Globus pallidus (tissue), 1 donor: Measurements from ENCODE around the gene F2.

Experiments
- DNase-seq: peaks from one replicate; pipeline ENCODE4 v3.0.0-alpha.2; 2015; ENCODE audit warnings: low spot score

Gene F2

DNA sequence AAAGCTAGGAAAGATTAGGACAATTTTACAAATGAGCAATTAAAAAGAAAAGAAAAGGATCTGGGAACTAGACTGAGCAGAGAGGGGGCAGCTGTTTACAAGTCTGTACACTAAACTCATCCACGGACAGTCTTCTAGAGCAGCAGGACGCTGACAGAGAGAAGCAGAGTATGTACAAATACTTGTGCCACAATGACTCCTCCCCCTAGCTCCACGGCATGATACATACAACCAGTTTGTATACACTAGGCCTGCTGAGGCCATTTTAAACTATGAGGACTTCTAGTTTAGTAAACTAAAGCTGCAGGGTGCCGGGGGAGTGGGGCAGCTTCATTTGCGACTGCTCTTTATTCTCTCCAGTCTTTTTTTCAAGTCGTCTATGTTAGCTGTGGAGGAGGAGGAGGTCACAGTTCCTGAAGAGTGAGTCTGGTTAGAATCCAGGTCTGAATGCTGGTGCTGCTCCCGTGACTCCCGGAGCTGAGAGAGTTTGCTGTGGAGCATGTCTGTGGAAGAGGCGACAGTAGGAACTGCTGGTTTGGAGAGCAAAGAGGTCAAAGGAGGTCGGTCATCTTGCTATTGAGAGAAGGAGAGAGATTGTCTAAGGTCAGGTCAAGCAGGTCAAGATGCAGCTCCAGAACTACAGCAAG, 24.8 kb downstream of the F2 start:
- no peak for DNase-seq

DNA sequence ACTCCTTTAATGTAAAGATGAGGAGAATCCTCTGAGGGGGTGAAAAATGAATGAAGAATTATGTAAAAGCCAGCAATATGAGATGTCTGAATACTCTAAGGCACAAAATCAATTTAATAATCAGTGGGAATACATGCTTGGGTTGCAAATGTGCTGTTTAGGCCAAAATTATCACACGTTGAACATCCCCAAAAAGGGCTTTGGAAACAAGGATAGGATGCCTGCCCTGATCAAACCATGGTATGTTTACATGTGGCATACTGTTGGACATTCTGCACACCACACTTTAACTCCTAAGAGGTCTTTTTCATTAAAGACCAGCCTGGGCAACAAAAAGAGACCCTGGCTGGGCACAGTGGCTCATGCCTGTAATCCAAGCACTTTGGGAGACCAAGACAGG, 26.3 kb downstream of the F2 start:
- DNase-seq, result no peak

DNA sequence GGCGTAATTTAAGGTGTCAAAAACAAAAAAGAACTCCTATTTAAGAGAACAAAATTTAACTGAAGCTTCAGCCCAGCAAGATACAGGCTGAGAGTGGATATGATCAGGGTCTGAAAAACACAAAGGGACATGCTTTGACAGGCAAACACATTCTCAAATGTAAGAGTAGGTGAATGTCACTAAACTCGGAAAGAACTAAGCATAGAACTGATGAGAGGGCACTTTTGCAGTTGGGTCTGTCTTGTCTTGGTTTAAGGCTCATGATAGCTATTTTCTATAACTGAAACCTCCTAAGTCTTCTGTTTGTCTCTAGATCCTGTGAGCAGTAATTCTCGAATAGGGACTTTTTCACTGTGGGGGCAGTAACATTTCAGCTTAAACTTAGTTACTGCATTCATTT, 27.0 kb downstream of the F2 start:
- no peak for DNase-seq

DNA sequence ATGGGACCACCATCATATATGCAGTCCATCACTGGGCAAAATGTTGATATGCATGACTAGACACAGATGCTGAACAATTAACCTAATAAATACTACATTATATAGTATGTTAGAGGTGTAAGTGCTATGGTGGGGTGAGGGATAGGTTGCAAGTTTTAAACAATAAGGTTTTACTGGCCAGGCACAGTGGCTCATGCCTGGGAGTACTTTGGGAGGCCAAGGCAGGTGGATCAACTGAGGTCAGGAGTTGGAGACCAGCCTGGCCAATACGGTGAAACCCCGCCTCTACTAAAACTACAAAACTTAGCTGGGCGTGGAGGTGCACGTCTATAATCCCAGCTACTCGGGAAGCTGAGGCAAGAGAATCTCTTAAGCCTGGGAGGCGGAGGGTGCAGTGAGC, 28.1 kb downstream of the F2 start:
- DNase-seq, result no peak

DNA sequence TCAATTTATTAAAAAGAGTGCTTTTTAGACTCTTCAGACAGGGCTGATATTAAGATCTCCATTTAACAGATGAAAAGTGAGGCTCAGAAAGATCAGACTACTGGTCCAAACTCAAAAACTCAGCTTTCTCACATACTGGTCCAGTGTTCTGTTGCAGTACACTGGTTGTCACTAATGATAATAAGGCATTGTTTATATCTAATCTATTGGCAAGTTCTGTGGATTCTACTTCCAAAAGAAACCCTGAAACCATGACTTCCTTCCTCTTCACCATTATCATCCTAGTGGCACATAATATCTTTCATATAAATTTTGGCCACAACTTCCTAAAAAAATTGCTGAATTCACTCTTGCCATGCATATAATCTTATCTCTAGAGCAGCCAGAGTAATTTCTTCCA, 36.9 kb downstream of the F2 start:
- DNase-seq, result peak; percentile 59

DNA sequence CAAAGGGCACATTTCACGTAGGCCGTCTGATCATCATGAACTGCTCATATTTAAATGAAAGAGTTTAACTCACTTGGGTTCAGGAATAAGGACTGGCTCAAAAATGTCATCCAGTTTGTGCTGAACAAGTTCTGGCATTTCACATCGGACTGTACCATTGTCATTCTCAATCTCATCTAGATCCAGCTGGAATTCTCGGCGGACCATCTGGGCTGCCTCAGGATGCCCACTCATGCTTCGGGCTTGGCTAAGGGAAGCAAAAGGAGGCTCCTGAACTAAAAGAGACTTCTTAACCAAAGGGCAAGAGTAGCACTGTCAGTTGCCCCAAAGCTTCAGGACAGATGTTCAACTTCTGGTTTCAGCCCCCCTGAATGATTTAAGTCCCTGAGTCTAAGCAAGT, 40.2 kb downstream of the F2 start:
- no peak for DNase-seq

DNA sequence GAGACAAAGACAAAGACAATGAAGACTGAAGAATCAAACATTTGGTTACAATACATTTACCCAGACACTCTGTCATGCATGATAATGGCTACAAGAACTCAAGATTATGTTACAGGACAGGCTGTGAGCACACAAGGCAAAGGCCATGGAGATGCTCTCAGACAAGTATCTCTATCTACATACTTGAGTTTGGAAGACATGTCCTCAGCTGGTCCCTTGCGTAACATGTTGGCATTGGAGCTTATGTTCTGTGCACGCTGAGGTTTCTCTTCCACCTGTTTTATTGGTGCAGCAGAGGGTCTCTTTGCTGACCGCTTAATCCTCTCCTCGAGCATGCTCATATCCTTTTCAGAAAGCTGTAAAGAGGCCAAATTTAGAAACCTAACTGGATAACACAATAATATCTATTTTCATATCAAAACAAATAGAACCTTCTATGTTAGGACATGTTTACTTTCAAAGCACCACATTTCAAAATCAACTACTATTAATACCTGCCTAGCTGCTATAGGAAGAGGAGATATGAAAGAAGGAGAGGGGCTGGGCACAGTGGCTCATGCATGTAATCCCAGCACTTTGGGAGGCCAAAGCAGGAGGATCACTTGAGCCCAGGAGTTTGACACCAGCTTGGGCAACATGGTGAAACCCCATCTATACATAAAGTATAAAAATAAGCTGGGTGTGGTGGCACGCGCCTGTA, 41.6 kb downstream of the F2 start:
- DNase-seq, result no peak

DNA sequence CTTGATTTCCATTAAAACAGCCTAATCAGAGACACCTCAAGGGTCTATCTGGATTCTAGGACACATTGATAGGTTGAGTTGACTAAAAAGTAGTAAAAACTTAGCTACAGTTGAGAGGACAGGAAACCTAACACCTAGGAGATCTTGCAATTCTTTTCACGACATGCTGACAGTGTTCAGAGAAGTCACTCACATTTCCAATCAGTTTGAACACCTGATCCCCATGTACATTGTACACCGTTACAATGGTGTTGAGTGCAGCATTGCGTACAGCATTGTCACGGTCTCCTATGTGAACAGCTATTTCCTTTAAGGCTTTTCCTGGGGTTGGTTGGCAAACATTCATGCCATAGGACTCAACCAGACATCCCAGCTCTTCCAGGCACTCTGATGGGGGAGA, 42.8 kb downstream of the F2 start:
- no peak for DNase-seq

DNA sequence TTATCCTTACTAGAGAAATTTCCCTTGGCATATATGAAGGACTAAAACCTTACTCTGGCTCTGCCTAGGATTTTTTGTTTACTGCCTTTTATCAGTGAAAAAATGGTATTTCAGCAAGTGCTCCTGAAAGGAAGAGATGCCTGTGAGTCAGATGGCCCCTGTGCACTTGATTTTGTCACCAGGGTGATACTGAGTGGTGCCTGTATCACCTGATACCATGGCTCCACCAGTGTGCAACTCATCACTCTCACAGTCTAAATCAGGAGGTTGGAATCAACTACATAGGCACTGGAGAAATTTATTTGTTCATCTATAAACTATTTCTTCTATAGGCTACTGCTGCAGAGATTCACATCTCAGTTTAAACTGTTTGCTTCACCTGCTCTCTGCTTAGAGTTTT, 43.2 kb downstream of the F2 start:
- DNase-seq, result no peak

DNA sequence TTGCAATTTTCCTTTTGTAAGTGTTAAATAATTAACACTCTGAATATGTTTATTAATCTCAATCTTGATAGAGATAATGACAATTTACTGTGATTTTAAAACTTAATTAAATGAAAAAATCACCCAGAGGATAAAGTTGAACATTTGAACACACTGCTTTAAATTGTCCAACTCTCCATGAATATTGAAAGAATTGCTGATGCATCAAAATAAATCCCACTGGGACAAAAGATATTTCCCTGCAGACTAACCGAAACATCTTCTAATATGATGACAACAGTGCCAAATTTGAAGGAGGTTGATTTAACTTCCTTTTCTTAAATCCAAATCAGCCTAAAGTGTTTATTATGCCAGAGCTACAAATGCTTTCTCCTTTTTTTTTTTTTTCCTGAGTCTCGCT, 47.6 kb downstream of the F2 start:
- DNase-seq, result no peak

DNA sequence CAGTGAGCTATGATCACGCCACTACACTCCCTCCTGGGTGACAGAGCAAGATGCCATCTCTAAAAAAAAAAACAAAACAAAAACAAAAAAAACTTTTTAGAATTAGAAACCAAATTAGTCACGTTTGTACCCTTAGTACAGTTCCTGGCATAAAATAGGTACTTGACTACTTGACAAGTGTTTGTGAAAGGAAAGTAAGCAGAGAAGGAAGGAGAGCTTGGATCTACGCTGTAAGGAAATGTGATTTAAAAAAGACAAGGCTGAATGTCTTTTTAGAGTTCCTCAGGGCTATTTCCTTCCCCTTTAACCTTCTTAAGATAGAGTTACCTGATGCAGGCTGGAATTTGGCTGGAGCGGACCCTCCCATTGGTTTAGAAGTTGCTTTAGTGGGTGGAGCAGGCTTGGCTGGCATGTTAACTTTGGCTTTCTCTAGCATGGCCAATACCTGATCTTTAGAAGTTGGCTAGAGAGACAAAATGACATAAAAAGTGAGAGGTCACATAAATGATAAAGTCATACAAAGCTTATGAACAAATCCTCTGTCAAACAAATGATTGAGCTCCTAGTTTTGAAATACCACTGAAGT, 50.7 kb downstream of the F2 start:
- DNase-seq, result no peak

DNA sequence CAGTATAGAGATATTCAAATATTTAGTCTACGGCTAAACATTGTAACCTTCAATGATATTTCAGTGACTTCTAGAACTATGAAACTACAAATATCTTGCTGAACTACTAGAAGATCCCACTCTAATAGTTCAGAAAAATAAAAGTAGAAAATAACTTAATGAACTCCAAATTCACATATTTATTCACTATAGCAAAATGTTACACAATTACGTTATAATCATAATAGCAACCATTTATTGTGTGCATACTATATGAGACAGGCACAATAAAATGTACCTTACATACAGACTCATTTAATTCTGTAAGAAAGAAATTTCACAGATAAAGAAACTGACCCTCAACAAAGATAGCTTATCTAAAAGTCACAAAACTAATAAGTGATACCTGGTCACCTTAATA, 57.9 kb downstream of the F2 start:
- DNase-seq, result no peak

DNA sequence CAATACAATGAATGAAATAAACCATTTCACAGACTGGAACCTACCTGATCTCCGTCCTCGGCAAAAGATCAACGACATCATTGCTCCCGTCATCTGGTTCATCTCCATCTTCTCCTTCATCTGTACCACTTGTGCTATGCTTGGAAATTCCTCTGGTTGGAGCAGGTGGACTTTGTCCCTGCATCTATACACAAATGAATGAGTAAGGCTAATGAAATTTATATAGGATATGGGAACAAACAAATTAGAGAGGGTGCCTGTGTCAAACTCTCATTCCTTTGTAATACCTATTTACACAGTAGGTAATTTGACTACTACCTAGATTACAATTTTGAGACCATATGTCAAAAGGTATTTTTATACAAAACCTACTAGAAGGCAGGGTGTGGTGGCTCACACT, 59.4 kb downstream of the F2 start:
- DNase-seq, result no peak
